ENCODE data around the gene ZNF841.
"Not testable (repeated sequence)": the region's sequence is repeated elsewhere in the genome, so short reads cannot be mapped to it uniquely, and the experiment has no call there.

Gene ZNF841

DNA sequence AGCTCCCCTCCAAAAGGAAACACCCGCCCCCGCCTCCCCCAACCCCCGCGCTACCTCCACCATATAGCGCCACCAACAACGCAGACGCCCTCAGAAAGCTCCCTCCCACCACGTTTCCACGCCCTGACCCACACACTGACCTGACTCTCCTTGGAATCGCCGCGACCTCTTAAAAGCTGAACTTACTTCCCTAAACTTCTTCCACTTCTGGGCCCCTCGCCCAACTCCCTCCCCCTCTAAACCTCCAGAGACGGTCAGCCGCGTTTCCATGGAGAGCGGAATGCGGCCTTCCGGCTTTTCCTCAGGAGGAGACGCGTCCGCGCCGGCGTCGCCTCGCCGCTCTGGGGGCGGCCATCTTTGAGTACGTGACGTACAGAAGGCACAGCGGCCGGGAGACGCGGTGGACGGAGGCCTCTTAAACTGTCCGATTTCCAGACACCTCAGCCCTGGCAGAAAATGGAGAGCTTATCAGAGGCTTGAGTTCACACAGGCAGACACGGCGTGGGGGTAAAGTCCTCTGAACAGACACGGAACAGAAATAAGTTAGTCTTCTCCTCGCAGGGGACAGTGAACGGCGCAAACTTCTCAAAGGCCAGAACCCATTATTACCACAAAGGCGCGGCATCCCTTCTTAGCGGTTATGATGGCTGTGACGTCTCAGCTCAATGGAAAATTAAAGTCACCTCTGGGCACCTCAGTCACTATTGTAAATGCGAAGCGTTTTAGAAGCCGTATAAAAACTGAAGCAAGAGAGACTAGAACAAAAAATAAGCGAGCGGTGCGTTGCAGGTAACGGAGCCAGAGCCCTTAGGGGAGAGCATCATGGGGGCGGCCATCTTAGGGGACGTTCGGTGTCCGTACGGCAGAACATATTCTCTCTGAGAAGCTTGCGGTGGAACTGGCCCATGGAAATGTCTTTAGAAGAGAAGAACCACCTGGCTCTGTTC, 46.7 kb downstream of the ZNF841 start, which contains the start of gene ZNF432:
Gene ZNF432 (minus strand): TSS at position 284 of the 947 bp plus-strand sequence. CDS start 1,970 bp downstream, outside the sequence.
- Histone ChIP-seq H3K36me3 (ENCODE audit: insufficient read depth, low read length) (peaks cover 31% of the 10 kb centered on the region), H3K4me1 (ENCODE audit: insufficient read depth, low read length) (peaks cover 3% of the 10 kb centered on the region), H3K4me3 (ENCODE audit: low read length) (peak within 1 kb of the TSS; percentile 87), H3K27me3 (ENCODE audit: insufficient read depth, low read length) (no peaks in the 10 kb centered on the region), H3K9me3 (ENCODE audit: low read length) (peaks cover 24% of the 10 kb centered on the region), H2AFZ (ENCODE audit: low read depth, low read length) (peak within 1 kb of the TSS; percentile 75)

DNA sequence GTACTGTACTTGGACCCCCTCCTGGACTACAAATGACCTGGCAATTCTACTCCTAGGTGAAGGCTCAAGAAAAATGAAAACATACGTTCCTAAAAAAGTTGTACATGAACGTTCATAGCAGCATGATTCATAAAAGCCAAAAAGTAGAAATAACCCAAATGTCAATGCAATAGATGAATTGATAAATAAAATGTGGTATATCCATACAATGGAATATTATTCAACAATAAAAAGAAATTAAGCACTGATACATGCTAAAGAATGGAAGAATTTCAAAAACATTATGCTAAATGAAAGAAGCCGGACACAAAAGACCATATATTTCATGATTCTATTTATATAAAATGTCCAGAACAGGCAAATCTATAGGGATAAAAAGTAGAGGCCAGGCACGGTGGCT, 56.4 kb downstream of the ZNF841 start:
- H3K9me3 ChIP-seq (ENCODE audit: low read length): peaks cover 71% of the 10 kb centered on the region
- H3K4me3 ChIP-seq (ENCODE audit: low read length): no peak overlapping the region
- no peak overlapping the region for H2AFZ ChIP-seq (ENCODE audit: low read depth, low read length)
- no peaks in the 10 kb centered on the region for H3K4me1 ChIP-seq (ENCODE audit: insufficient read depth, low read length)
- H3K27me3 ChIP-seq (ENCODE audit: insufficient read depth, low read length): no peaks in the 10 kb centered on the region
- peaks cover 85% of the 10 kb centered on the region for H3K36me3 ChIP-seq (ENCODE audit: insufficient read depth, low read length)

DNA sequence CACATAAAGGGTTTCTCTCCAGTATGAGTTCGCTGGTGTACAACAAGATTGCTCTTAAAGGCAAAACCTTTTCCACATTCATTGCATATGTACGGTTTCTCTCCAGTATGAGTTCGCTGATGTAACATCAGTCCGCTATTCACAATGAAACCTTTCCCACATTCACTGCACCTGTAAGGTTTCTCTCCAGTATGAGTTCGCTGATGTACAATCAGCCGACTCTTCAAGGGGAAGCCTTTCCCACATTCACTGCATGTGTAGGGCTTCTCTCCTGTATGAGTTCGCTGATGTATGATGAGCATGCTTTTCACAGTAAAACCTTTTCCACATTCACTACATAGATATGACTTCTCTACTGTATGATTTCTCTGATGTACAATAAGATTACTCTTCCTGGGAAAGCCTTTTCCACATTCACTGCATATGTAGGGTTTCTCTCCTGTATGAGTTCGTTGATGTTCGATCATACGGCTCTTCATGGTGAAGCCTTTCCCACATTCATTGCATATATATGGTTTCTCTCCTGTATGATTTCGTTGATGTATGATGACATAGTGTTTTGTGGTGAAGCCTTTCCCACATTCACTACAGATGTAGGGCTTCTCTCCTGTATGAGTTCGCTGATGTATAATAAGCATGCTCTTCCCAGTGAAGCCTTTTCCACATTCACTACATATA, 61.4 kb downstream of the ZNF841 start:
- H2AFZ ChIP-seq (ENCODE audit: low read depth, low read length): no peak overlapping the region
- no peak overlapping the region for H3K4me3 ChIP-seq (ENCODE audit: low read length)
- H3K27me3 ChIP-seq (ENCODE audit: insufficient read depth, low read length): no peaks in the 10 kb centered on the region
- H3K36me3 ChIP-seq (ENCODE audit: insufficient read depth, low read length): peaks cover 72% of the 10 kb centered on the region
- no peaks in the 10 kb centered on the region for H3K4me1 ChIP-seq (ENCODE audit: insufficient read depth, low read length)
- H3K9me3 ChIP-seq (ENCODE audit: low read length): peaks cover 68% of the 10 kb centered on the region

DNA sequence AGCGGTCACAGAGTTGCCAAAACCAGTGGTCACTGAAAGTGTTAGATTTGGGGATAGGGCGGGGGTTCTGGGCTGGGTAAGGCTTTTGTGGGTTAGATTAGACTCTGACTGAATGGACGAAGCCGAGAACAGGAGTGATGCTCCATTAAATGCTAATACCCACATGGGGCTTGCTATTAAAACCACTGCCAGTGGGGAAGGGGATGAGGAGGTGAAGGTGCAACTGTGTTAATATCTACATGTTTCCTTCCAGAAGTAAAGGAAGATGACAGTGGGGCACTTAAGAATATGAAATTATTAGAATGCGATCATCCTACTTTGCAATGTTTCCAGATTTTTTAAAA, 66.8 kb downstream of the ZNF841 start:
- Histone ChIP-seq H3K9me3 (ENCODE audit: low read length) (peaks cover 43% of the 10 kb centered on the region), H3K36me3 (ENCODE audit: insufficient read depth, low read length) (peaks cover 46% of the 10 kb centered on the region), H2AFZ (ENCODE audit: low read depth, low read length) (peak overlapping the region; percentile 58), H3K27me3 (ENCODE audit: insufficient read depth, low read length) (no peaks in the 10 kb centered on the region), H3K4me3 (ENCODE audit: low read length) (peak overlapping the region; percentile 62), H3K4me1 (ENCODE audit: insufficient read depth, low read length) (peaks cover 7% of the 10 kb centered on the region)

DNA sequence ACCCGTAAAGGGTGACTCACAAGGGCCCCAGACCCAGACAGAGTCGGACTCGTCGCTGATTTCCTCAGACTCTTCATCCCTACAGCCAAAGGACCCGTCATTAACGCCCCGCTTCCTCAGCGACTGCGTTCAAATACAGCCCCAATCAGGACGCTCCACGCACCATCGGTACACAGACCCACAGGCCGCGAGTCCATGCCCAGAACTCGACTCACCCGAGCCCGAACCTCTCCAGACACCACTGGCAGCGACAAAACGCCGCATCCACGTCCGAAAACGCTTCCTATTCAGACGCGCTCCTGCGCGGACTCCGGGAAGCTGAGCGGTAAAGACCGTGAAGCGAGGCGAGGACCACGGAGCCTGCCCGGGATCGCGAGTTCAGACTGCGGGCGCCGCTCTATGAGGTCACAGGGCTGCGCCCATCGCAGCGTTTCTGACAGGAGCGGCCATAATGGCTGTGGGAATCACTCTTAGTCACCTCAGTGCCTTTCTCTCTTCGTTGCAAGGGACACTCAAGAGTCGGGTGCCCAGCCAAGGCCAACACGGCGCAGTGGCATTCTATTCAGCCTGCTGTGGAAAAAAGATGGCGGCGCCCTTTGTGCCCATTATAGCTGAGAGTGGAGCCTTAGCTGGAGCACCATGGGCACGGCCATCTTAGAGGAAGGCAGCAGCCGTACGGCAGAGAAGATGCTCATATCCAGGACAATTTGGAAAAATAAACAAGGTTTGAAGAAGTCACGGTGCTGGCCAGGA, 67.4 kb downstream of the ZNF841 start, which contains the start of gene ZNF614:
Gene ZNF614 (minus strand): TSS at position 353 of the 753 bp plus-strand sequence. CDS start 2,634 bp downstream, outside the sequence.
- Histone ChIP-seq H3K4me3 (ENCODE audit: low read length) (peak within 1 kb of the TSS; percentile 62), H3K4me1 (ENCODE audit: insufficient read depth, low read length) (peaks cover 7% of the 10 kb centered on the region), H3K36me3 (ENCODE audit: insufficient read depth, low read length) (peaks cover 46% of the 10 kb centered on the region), H3K9me3 (ENCODE audit: low read length) (peaks cover 42% of the 10 kb centered on the region), H3K27me3 (ENCODE audit: insufficient read depth, low read length) (no peaks in the 10 kb centered on the region), H2AFZ (ENCODE audit: low read depth, low read length) (peak within 1 kb of the TSS; percentile 58)

DNA sequence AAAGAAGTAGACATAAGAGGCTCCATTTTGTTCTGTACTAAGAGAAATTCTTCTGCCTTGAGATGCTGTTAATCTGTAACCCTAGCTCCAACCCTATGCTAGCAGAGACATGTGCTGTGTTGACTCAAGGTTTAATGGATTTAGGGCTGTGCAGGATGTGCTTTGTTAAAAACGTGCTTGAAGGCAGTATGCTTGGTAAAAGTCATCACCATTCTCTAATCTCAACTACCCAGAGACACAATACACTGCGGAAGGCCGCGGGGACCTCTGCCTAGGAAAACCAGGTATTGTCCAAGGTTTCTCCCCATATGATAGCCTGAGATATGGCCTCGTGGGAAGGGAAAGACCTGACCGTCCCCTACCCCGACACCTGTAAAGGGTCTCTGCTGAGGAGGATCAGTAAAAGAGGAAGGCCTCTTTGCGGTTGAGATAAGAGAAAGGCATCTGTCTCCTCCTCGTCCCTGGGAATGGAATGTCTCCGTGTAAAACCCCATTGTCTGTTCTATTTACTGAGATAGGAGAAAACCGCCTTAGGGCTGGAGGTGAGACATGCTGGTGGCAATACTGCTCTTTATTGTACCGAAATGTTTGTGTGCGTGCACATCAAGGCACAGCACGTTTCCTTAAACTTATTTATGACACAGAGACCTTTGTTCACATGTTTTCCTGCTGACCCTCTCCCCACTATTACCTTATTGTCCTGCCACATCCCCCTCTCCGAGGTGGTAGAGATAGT, 69.1 kb downstream of the ZNF841 start:
- not testable (repeated sequence) for H3K4me1 ChIP-seq (ENCODE audit: insufficient read depth, low read length); H2AFZ ChIP-seq (ENCODE audit: low read depth, low read length); H3K27me3 ChIP-seq (ENCODE audit: insufficient read depth, low read length); H3K4me3 ChIP-seq (ENCODE audit: low read length)
- peaks cover 50% of the 10 kb centered on the region for H3K36me3 ChIP-seq (ENCODE audit: insufficient read depth, low read length)
- peaks cover 38% of the 10 kb centered on the region for H3K9me3 ChIP-seq (ENCODE audit: low read length)

DNA sequence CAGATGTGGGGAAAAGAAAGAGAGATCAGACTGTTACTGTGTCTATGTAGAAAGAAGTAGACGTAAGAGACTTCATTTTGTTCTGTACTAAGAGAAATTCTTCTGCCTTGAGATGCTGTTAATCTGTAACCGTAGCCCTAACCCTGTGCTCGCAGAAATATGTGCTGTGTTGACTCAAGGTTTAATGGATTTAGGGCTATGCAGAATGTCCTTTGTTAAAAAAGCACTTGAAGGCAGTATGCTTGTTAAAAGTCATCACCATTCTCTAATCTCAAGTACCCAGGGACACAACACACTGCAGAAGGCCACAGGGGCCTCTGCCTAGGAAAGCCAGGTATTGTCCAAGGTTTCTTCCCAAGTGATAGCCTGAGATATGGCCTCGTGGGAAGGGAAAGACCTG, 71.1 kb downstream of the ZNF841 start:
- peaks cover 49% of the 10 kb centered on the region for H3K9me3 ChIP-seq (ENCODE audit: low read length)
- not testable (repeated sequence) for H3K27me3 ChIP-seq (ENCODE audit: insufficient read depth, low read length); H3K4me3 ChIP-seq (ENCODE audit: low read length); H3K4me1 ChIP-seq (ENCODE audit: insufficient read depth, low read length); H2AFZ ChIP-seq (ENCODE audit: low read depth, low read length)
- peaks cover 64% of the 10 kb centered on the region for H3K36me3 ChIP-seq (ENCODE audit: insufficient read depth, low read length)

DNA sequence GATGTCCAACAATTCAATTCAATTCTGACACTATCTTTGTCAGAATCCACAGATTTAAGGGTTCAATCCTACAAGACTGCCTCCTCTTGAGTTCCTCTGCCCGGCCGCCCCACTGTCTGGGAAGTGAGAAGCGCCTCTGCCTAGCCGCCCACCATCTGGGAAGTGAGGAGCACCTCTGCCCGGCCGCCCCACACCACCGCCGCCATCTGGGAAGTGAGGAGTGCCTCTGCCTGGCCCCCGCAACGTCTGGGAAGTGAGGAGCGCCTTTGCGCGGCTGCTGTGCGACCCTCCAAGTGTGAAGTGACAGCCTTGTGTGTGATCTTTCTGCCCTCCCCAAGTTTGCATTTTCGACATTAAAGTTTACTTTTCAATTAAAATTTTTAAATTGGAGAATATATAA, 73.4 kb downstream of the ZNF841 start:
- no peaks in the 10 kb centered on the region for H3K27me3 ChIP-seq (ENCODE audit: insufficient read depth, low read length)
- H3K4me1 ChIP-seq (ENCODE audit: insufficient read depth, low read length): peaks cover 4% of the 10 kb centered on the region
- peaks cover 61% of the 10 kb centered on the region for H3K9me3 ChIP-seq (ENCODE audit: low read length)
- no peak overlapping the region for H2AFZ ChIP-seq (ENCODE audit: low read depth, low read length)
- H3K4me3 ChIP-seq (ENCODE audit: low read length): no peak overlapping the region
- peaks cover 86% of the 10 kb centered on the region for H3K36me3 ChIP-seq (ENCODE audit: insufficient read depth, low read length)

DNA sequence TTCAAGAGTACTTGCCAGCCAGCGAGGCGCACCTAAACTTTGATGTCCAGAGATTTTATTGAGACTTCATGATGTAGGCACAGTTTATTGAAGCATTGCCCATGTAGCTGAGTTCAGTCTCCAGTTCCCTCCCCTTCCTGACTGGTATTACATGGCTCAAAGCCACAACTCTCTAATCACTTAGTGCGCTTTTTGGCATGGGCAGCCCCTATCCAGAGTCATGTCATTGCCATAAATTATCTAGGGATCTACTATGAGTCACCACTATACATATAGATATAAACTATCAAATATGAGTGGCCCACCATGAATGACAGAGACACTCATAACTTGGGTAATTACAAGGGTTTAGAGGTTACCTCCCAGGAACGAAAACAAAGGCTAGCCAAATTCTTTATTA, 75.1 kb downstream of the ZNF841 start:
- Histone ChIP-seq H3K4me1 (ENCODE audit: insufficient read depth, low read length) (no peaks in the 10 kb centered on the region), H3K9me3 (ENCODE audit: low read length) (peaks cover 70% of the 10 kb centered on the region), H3K27me3 (ENCODE audit: insufficient read depth, low read length) (no peaks in the 10 kb centered on the region), H3K4me3 (ENCODE audit: low read length) (no peak overlapping the region), H3K36me3 (ENCODE audit: insufficient read depth, low read length) (peaks cover 93% of the 10 kb centered on the region), H2AFZ (ENCODE audit: low read depth, low read length) (no peak overlapping the region)

Data from neuron (in vitro differentiated cells).